Nephron progenitor cell (in vitro differentiated cells): ENCODE data around the gene COX8A.
A peak's percentile ranks its signal among the peaks of the same experiment; 100 is the strongest.

Source experiments
- DNase-seq: peaks from one replicate; pipeline ENCODE4 v3.0.0; 2021
- H3K27ac Mint-ChIP-seq: 2 replicates; pipeline ENCODE4 v1.8.0; 2021; ENCODE audit warnings: mild to moderate bottlenecking, moderate library complexity, mixed read lengths
- H3K27me3 Mint-ChIP-seq: 2 replicates; pipeline ENCODE4 v1.8.0; 2021; ENCODE audit warnings: mild to moderate bottlenecking, low read depth, mixed read lengths; ENCODE audit not compliant: poor library complexity
- H3K36me3 Mint-ChIP-seq: 2 replicates; pipeline ENCODE4 v1.8.0; 2021; ENCODE audit warnings: low read depth, mixed read lengths
- H3K4me1 Mint-ChIP-seq: 2 replicates; pipeline ENCODE4 v1.8.0; 2021; ENCODE audit warnings: mixed read lengths
- H3K4me3 Mint-ChIP-seq: 2 replicates; pipeline ENCODE4 v1.8.0; 2021; ENCODE audit warnings: mild to moderate bottlenecking, moderate library complexity, mixed read lengths
- H3K9me3 Mint-ChIP-seq: 2 replicates; pipeline ENCODE4 v1.8.0; 2021; ENCODE audit warnings: mild to moderate bottlenecking, moderate library complexity, mixed read lengths
- TF ChIP-seq, protein P1 (sequence below): fragments of 200-600 bp; sonication (generic); IDR thresholded peaks from 2 replicates; pipeline ENCODE4 v1.5.0; 2021; ENCODE audit warnings: antibody characterized with exemption

The COX8A gene

DNA sequence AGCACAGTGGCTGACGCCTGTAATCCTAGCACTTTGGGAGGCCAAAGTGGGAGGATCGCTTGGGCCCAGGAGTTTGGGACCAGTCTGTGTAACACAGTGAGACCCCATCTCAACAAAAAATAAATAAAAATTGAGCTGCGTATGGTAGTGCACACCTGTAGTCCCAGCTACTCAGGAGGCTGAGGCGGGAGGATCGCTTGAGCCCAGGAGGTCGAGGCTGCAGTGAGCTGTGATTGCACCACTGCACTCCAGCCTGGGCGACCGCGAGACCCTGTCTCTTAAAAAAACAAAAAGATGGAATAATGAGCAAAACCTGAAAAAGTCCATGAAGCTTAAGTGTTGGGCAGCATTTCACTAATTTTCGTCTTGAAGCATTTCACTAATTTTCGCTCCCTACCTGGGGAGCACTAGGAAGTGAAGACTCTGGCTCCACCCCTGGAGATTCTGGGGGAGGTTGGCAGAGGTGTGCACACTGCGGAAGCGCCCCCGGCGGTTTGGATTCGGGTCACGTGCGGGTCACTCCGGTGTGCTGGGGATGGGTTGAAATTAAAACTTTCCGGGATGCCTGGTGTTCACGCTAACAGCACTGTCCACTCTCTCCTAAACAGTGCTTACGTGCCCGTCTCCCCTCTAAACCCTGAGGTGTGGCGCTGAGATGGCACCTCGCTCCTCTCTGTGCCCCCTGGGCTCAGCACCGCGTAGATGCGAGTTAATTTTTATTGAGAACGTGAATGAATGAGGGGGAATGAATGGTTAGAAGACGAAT is 36.5 kb upstream of the COX8A start:
- TF ChIP-seq, protein P1, sequence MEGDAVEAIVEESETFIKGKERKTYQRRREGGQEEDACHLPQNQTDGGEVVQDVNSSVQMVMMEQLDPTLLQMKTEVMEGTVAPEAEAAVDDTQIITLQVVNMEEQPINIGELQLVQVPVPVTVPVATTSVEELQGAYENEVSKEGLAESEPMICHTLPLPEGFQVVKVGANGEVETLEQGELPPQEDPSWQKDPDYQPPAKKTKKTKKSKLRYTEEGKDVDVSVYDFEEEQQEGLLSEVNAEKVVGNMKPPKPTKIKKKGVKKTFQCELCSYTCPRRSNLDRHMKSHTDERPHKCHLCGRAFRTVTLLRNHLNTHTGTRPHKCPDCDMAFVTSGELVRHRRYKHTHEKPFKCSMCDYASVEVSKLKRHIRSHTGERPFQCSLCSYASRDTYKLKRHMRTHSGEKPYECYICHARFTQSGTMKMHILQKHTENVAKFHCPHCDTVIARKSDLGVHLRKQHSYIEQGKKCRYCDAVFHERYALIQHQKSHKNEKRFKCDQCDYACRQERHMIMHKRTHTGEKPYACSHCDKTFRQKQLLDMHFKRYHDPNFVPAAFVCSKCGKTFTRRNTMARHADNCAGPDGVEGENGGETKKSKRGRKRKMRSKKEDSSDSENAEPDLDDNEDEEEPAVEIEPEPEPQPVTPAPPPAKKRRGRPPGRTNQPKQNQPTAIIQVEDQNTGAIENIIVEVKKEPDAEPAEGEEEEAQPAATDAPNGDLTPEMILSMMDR, result no peak
- Mint-ChIP-seq H3K36me3 (no peaks in the 10 kb centered on the region), H3K9me3 (peaks cover 4% of the 10 kb centered on the region), H3K4me1 (peaks cover 66% of the 10 kb centered on the region), H3K27me3 (no peaks in the 10 kb centered on the region), H3K27ac (peak overlapping the region; percentile 97), H3K4me3 (peak overlapping the region; percentile 84)
- peak; percentile 36 for DNase-seq

DNA sequence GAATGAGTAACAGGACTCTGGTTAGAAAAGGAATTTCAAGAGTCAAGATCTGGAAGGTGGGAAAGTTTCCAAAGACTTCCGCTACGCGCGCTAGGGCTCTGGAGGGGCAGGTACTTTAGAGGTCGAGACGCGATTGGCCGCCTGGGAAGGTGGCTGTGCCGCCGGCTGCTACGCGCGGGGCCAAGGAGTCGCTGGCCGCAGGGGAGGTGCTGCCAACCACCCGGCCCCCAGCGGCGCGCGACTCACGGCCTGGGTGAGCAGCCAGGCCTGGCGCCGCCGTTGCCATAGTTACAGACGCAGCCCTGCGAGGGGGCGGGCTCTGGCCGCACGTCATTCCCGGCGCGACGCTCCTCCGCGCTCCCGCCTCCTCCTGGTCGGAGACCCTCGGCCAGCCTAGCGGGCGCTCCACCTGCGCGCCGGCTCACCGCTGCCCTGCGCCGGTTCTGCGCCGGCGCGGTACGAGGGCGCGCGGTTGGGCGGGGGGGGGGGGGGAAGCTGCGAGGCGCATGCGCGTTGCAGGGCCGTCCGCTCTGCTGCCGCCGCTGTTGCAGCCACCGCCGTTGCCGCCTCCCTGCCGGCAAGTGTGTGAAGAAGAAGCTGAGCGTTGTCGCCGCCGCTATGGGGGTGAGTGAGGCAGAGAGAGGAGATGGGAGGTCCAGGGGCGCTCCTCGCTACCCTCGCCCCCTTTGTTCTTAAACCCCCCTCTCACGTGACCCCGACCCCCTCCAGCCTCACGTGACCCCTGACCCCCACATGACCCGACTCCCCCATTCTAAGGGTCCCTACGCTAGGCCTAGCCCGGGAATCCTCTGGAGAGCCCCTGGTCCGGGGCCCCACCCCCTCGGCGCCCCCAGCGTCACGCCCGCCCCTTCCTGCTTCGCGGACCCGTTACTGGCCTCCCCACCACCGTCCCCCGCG is 35.7 kb upstream of the COX8A start, which contains the start of gene NAA40:
Gene NAA40 (plus strand): TSS at position 524 of the 918 bp plus-strand sequence. CDS start 95 bp downstream, at position 619.
- Mint-ChIP-seq H3K4me3 (peak within 1 kb of the TSS; percentile 89), H3K36me3 (no peaks in the 10 kb centered on the region), H3K27me3 (no peaks in the 10 kb centered on the region), H3K27ac (peak within 1 kb of the TSS; percentile 97), H3K9me3 (peaks cover 4% of the 10 kb centered on the region), H3K4me1 (peaks cover 75% of the 10 kb centered on the region)
- peak; percentile 98 for DNase-seq
- TF ChIP-seq, protein P1, result no peak

DNA sequence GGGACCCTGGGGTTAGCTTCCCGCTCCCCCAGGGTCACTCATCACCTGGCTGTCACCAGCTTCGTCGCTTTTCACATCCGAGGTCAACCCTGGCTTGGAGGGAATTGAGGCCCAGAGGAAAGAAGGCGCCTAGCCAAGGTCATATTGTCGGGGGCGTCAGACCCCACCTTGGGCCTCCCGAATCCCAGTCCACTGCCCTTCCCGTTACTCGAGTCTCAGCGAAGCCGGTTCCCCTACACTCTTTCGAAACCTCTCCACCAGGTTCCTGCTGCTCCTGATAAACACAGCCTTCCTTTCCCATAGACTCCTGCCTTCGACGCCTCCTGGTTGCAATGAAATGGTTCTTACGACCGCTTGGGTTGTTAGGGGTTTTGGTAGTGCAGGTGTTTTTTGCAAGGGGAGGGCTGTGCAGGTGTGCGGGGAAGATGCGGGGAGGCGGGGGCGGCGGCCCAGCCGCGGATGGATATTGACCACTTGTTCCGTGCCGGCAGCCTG is 35.0 kb upstream of the COX8A start:
- H3K4me1 Mint-ChIP-seq, result peaks cover 79% of the 10 kb centered on the region

DNA sequence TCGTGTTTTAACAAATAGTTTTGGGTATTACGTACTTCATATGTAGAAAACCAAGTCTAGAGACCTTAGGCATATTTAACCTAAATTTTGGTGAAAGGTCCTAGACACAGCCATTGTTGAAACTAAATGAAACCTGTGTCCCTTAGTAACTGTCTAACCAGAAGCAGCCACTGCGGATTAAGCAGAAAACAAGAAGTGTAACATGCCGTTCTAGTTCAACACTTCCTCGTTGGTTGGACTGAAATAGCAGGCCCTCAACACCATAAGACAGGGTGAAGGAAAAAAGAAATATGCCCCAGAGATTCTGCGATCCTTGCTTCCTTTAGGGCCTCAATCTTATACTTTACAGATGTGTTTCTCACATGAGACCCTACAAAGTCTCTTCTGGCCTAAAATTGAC is 33.6 kb upstream of the COX8A start:
- Mint-ChIP-seq H3K27ac (no peak overlapping the region), H3K4me1 (peaks cover 82% of the 10 kb centered on the region), H3K4me3 (peak overlapping the region; percentile 89), H3K36me3 (no peaks in the 10 kb centered on the region), H3K27me3 (peaks cover 5% of the 10 kb centered on the region), H3K9me3 (no peaks in the 10 kb centered on the region)
- TF ChIP-seq, protein P1, result no peak
- no peak for DNase-seq

More for the DNA sequence above, 35.0 kb upstream of the COX8A start:
- Mint-ChIP-seq H3K4me3 (peak overlapping the region; percentile 89), H3K27me3 (no peaks in the 10 kb centered on the region), H3K9me3 (peaks cover 4% of the 10 kb centered on the region), H3K27ac (peak overlapping the region; percentile 86), H3K36me3 (no peaks in the 10 kb centered on the region)
- TF ChIP-seq, protein P1, result no peak
- DNase-seq, result no peak

DNA sequence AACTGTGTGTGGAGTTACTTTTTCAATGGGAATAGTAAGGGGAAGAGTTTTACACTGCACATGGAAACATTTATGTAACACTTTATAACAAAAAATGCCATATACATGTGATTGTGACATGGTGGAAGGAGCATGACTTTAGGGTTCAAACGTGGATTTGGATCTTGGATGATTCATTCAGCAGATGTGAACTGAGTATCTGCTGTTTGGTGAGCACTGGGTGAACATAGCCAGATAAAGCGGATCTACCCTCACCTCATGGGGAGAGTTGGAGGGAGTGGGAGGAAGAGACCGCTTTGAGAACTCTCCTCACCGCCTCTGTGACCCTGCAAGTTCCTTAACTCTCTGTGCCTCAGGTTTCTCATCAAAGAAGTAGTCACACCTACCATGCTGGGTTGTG is 32.5 kb upstream of the COX8A start:
- H3K4me3 Mint-ChIP-seq, result peak overlapping the region; percentile 89
- TF ChIP-seq, protein P1, result no peak

More for the DNA sequence above, 32.5 kb upstream of the COX8A start:
- Mint-ChIP-seq H3K27ac (peak overlapping the region; percentile 86), H3K36me3 (peaks cover 4% of the 10 kb centered on the region), H3K4me1 (peaks cover 80% of the 10 kb centered on the region), H3K9me3 (no peaks in the 10 kb centered on the region), H3K27me3 (peaks cover 7% of the 10 kb centered on the region)
- DNase-seq, result no peak
